Measurements from ENCODE around the gene DCLRE1B.

DCLRE1B gene

GRCh38 chr1:113950908-113951307, 45.8 kb downstream of the DCLRE1B start:
- DNase-seq = no peak

- no peak for DNase-seq
Measured at GRCh38 chr1:113951719-113952118, 46.6 kb downstream of the DCLRE1B start.

- no peak for DNase-seq
Measured at GRCh38 chr1:113957984-113958383, 52.9 kb downstream of the DCLRE1B start.

- no peak for DNase-seq
Measured at GRCh38 chr1:113958691-113959090, 53.6 kb downstream of the DCLRE1B start.

- DNase-seq = no peak
Measured at GRCh38 chr1:113963281-113963906, 58.3 kb downstream of the DCLRE1B start.

Measured in CD4-positive, alpha-beta T cell treated with Interleukin-12 subunit alpha and Interleukin-12 subunit beta, for 1 hour (primary cell).